HL-60 (cell line): ENCODE data around the gene NPM1.

ENCODE experiments used
- GABPA ChIP-seq: IDR thresholded peaks from 2 replicates; pipeline ENCODE4 v1.6.1; 2012; ENCODE audit warnings: low read depth
- POLR2AphosphoS5 ChIP-seq: IDR thresholded peaks from 2 replicates; pipeline ENCODE4 v1.6.1; 2012; ENCODE audit warnings: low read depth
- REST ChIP-seq: IDR thresholded peaks from 2 replicates; pipeline ENCODE4 v1.6.1; 2012; ENCODE audit warnings: low read depth; ENCODE audit not compliant: insufficient replicate concordance
- SPI1 ChIP-seq: IDR thresholded peaks from 2 replicates; pipeline ENCODE4 v1.6.1; 2012; ENCODE audit warnings: low read depth, mild to moderate bottlenecking, borderline replicate concordance
- TF ChIP-seq, protein P1 (sequence below): IDR thresholded peaks from one replicate; pipeline ENCODE4 v1.5.1; 2011; ENCODE audit warnings: low read length, control low read depth, inconsistent platforms; ENCODE audit not compliant: insufficient read depth

GRCh38 chr5:171454549-171454948 is 66.9 kb downstream of the NPM1 start:
- TF ChIP-seq POLR2AphosphoS5 (no peak), GABPA (no peak), REST (no peak), SPI1 (no peak)
- TF ChIP-seq, protein P1, sequence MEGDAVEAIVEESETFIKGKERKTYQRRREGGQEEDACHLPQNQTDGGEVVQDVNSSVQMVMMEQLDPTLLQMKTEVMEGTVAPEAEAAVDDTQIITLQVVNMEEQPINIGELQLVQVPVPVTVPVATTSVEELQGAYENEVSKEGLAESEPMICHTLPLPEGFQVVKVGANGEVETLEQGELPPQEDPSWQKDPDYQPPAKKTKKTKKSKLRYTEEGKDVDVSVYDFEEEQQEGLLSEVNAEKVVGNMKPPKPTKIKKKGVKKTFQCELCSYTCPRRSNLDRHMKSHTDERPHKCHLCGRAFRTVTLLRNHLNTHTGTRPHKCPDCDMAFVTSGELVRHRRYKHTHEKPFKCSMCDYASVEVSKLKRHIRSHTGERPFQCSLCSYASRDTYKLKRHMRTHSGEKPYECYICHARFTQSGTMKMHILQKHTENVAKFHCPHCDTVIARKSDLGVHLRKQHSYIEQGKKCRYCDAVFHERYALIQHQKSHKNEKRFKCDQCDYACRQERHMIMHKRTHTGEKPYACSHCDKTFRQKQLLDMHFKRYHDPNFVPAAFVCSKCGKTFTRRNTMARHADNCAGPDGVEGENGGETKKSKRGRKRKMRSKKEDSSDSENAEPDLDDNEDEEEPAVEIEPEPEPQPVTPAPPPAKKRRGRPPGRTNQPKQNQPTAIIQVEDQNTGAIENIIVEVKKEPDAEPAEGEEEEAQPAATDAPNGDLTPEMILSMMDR, result no peak
